Stimulated activated naive CD8-positive, alpha-beta T cell treated with anti-CD3 and anti-CD28 coated beads, Interleukin-15, amount 100 ng/mL, for 72 hours (primary cell): ENCODE results near the gene ZBTB21.
"Not testable (repeated sequence)": the region's sequence is repeated elsewhere in the genome, so short reads cannot be mapped to it uniquely, and the experiment has no call there.

ENCODE experiments used
- ATAC-seq: fragments of 150-1000 bp; cut with Tn5 transposase; 2 replicates; pipeline ENCODE4 v1.10.0; 2021; ENCODE audit warnings: mild to moderate bottlenecking, moderate library complexity
- DNase-seq, 2 donors: peaks; one replicate each; pipeline ENCODE4 v3.0.0; 2021 to 2022
- H3K27ac Mint-ChIP-seq, 2 donors: one replicate each; pipeline ENCODE4 v1.8.0; 2022; ENCODE audit warnings: mild to moderate bottlenecking in 2 of 2, mixed read lengths in 2 of 2, moderate library complexity in 2 of 2
- H3K27me3 Mint-ChIP-seq: one replicate; pipeline ENCODE4 v1.8.0; 2022; ENCODE audit warnings: mixed read lengths
- H3K4me1 Mint-ChIP-seq: one replicate; pipeline ENCODE4 v1.8.0; 2022; ENCODE audit warnings: mild to moderate bottlenecking, mixed read lengths
- H3K4me3 Mint-ChIP-seq, 2 donors: one replicate each; pipeline ENCODE4 v1.8.0; 2022; ENCODE audit warnings: mild to moderate bottlenecking in 2 of 2, mixed read lengths in 2 of 2, moderate library complexity in 1 of 2
- H3K9me3 Mint-ChIP-seq, 2 donors: one replicate each; pipeline ENCODE4 v1.8.0; 2022; ENCODE audit warnings: mixed read lengths in 2 of 2

ZBTB21 gene

DNA sequence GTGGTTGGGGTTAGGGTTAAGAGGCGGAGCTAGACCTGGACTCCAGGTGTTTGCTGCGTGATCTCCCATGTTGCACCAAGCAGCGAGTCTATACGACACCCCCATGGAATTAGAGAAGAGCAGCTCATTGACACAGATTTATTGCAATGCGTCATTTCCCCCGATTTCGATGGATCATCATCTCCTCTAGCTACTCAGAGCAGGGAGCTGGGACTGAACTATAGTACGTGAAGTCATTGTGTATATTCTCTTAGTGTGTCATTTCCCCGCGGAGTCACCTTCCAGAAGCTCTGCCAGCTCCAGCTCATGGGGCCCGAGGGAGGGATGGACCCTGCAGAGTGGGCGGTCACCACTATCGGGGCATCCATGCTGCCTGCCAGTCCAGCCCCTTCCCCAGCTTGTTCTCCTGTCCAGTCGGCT is 48.9 kb downstream of the ZBTB21 start:
- Mint-ChIP-seq H3K27me3 (peaks cover 25% of the 10 kb centered on the region), H3K27ac (no peak overlapping the region), H3K9me3 (no peaks in the 10 kb centered on the region), H3K4me3 (peak overlapping the region in 1 of 2 donors; percentile 41), H3K4me1 (peaks cover 22% of the 10 kb centered on the region)
- ATAC-seq (no peak), DNase-seq (no peak)

DNA sequence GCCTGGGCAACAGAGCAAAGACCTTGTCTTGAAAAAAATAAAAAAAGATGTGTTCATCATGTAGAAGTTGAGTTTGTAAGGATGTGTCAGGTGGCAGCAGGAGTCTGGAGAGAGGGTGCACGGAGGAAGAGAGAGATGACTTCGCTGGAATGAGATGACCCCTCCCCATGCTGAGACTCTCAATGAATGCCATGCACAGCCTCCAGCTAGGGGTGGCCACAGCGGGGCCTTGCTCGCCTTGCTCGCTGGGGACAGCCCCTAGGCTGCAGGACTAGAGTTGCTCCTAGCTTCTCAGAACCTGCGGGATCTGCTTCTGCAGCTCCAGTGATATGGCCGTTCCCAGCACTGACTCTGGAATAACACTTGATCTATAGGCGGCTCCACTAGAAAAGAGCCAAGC is 49.8 kb downstream of the ZBTB21 start:
- no peak overlapping the region for H3K4me3 Mint-ChIP-seq
- no peak for ATAC-seq
- H3K9me3 Mint-ChIP-seq = no peaks in the 10 kb centered on the region

DNA sequence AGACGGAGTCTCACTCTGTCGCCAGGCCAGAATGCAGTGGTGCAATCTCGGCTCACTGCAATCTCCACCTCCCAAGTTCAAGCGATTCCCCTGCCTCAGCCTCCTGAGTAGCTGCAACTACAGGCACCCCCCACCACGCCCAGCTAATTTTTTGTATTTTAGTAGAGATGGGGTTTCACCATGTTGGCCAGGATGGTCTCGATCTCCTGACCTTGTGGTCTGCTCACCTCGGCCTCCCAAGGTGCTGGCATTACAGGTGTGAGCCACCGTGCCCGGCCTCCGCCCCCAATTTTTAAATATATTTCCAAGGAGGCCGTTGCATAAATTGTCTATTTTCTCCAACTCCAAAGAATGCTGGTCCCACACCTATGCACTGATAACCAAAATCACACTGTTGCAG is 50.5 kb downstream of the ZBTB21 start:
- not testable (repeated sequence) for ATAC-seq, H3K27ac Mint-ChIP-seq, H3K9me3 Mint-ChIP-seq, DNase-seq, H3K4me3 Mint-ChIP-seq
- peaks cover 25% of the 10 kb centered on the region for H3K4me1 Mint-ChIP-seq
- peaks cover 25% of the 10 kb centered on the region for H3K27me3 Mint-ChIP-seq

More for the DNA sequence above, 49.8 kb downstream of the ZBTB21 start:
- Mint-ChIP-seq H3K4me1 (peaks cover 22% of the 10 kb centered on the region), H3K27ac (no peak overlapping the region), H3K27me3 (peaks cover 25% of the 10 kb centered on the region)
- DNase-seq = no peak

DNA sequence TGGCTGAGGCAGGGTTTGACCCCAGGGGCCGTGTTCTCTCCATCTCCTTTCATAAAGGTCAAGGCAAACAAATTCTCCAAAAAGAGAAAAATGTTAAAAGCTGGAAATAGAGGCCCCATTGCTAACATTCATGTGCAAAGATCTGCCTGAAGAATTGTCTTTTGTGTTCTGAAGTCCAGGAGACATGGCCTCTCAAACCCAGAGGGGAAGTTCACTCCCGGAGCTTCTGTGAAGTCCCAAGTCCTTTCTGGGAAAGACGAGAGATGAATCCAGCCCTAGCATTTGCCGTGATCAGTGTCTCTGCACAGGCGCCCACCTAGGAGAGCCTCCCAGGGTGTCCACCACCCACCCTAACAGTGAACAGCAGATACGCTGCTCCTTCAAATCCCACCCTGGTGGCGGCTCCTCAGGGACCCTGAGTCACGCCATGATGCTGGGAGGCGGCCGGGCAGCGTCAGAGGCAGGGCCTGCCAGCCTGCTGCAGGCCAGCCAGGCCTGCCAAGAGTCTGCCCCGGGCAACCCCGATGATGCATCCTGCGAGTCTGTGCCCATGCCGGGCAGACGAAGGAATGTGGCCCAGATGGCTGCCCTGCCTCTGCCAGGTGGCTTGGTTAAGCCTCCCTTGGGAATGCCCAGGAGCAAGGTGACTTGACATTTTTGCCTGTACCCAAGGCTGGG is 51.1 kb downstream of the ZBTB21 start:
- no peak overlapping the region for H3K4me3 Mint-ChIP-seq
- H3K27ac Mint-ChIP-seq = no peak overlapping the region
- peaks cover 25% of the 10 kb centered on the region for H3K27me3 Mint-ChIP-seq

DNA sequence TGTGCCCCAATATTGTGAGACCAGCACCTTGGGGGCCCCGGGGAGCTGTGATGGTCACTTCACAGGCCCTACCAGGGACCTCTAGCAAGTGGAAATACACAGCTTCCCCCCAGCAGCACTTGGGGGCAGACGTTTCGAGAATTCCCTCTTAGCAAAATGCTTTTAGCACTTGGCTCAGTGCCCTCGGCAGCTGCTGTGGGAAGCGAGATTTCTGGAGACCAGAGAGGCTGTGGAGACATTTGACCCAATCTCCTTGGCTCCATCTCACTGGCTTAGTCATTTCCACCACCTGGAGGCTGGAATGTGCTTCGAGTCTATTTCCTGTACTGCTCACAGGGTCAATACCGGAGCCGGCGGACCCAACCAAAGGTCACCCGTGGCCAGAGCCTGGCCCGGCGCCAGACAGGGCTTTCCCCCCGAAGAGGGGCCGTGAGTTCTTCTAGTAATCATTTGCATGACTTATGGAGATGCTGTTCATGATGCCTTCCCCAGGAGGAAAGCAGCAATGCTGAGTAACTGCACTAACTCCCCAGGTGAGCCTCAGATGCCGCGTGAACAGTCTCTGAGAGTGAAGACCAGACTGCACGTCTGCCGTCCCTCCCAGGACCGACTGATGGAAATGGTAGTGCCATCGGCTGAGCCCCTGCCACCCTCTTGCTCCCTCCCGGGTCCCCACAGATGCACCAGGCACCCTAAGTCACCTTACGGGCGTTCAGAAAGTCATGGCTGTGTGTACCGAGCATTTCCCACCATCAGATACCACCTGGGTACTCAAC is 52.0 kb downstream of the ZBTB21 start:
- Mint-ChIP-seq H3K27ac (no peak overlapping the region), H3K9me3 (no peaks in the 10 kb centered on the region), H3K27me3 (peaks cover 25% of the 10 kb centered on the region), H3K4me3 (no peak overlapping the region), H3K4me1 (peaks cover 32% of the 10 kb centered on the region)
- ATAC-seq (no peak), DNase-seq (no peak)

More for the DNA sequence above, 51.1 kb downstream of the ZBTB21 start:
- H3K9me3 Mint-ChIP-seq = no peaks in the 10 kb centered on the region
- H3K4me1 Mint-ChIP-seq = peaks cover 32% of the 10 kb centered on the region
- DNase-seq (no peak), ATAC-seq (no peak)

DNA sequence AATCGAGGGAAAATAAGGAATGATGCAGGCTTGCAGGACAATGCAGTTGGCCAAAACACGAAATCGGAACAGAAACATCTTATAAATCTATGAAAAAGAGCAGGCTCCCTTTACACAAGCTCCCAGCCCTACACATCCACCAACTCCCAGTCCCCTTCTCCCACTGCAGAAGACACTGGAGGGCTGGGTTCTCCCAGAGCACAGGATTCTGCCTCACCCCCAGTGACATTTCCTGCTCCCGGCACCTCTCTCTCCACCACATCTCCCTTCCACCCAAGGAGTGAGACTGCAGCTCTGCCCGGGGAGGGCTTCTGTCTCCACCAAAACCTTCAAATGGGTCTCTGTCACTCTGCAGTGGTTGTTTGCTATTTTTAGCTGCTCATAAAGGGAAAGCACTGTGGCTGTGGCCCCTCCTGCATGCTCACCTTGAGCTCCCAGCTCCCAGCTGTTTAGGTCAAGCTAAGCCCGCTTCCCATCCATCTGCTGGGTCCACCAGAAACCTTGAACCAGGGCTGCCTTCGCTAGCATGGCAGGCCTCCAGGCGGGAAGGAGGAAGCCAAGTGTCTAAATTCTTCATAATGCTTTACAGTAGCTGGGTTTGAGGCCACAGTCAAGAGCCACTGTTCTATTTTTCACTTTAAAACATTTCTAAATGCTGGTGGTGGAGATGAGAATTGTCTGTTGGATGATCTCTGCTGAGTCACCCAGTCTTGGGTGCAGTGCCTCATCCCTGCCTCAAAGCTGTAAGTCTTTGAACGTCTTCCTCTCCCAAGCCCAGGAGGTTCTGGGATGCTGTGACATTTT is 53.0 kb downstream of the ZBTB21 start:
- DNase-seq (no peak), ATAC-seq (no peak)
- Mint-ChIP-seq H3K27me3 (peaks cover 18% of the 10 kb centered on the region), H3K4me1 (peaks cover 40% of the 10 kb centered on the region), H3K9me3 (no peaks in the 10 kb centered on the region), H3K4me3 (no peak overlapping the region), H3K27ac (peak overlapping the region in 1 of 2 donors; percentile 36)

DNA sequence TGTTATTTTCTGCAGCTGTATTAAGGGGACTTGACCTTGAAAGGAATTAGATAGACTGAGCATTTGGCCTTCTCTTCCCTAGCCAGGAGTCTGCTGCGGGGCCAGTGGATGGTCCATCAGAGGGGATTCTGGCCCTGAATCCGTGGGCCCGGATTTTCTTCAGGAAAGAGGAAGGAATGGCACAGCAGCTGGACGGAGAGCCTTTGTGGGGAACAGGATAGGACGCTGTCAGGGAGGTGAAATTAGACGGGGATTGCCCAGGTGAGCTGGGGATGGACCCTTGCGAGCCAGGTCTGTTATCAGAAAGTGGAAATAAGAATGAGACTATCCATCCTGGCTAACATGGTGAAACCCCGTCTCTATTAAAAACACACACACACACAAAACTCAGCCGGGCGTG is 54.6 kb downstream of the ZBTB21 start:
- no peak overlapping the region for H3K27ac Mint-ChIP-seq
- no peak overlapping the region for H3K4me3 Mint-ChIP-seq
- peaks cover 31% of the 10 kb centered on the region for H3K4me1 Mint-ChIP-seq
- peaks cover 6% of the 10 kb centered on the region for H3K27me3 Mint-ChIP-seq
- ATAC-seq (no peak), DNase-seq (no peak)
- no peaks in the 10 kb centered on the region for H3K9me3 Mint-ChIP-seq

DNA sequence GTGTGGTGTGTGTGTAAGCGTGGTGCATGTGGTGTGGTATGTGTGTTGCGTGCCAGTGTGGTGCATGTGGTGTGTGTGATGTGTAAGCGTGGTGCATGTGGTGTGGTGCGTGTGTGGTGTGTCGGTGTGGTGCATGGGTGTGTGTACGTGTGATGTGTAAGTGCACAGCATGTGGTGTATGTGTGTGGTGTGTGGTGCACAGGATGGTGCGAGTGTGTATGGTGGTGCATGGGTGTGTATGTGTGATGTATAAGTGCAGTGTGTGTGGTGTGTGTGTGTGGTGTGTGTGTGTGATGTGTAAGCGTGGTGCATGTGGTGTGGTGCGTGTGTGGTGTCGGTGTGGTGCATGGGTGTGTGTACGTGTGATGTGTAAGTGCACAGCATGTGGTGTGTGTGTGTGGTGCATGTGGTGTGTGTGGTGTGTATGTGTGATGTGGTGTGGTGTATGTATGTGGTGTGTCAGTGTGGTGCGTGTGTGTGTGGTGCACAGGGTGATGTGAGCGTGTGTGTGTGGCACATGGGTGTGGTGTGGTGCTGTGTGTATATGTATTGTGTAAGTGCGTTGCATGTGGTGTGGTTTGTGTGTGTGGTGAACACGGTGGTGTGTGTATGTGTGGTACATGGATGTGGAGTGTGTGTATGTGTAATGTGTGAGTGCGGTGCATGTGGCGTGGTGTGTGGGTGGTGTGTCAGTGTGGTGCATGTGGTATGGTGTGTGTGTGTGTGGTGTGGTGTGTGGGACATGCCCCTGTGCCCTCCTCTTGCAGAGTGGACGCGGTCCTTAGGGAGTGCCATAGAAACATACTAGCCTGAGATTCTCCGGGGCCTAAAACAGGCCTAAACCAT is 55.3 kb downstream of the ZBTB21 start:
- DNase-seq (no peak), ATAC-seq (no peak)
- Mint-ChIP-seq H3K4me1 (peaks cover 31% of the 10 kb centered on the region), H3K4me3 (peak overlapping the region; percentile 35 to 39), H3K27ac (peak overlapping the region in 1 of 2 donors; percentile 13), H3K9me3 (no peaks in the 10 kb centered on the region), H3K27me3 (peaks cover under 1% of the 10 kb centered on the region)

DNA sequence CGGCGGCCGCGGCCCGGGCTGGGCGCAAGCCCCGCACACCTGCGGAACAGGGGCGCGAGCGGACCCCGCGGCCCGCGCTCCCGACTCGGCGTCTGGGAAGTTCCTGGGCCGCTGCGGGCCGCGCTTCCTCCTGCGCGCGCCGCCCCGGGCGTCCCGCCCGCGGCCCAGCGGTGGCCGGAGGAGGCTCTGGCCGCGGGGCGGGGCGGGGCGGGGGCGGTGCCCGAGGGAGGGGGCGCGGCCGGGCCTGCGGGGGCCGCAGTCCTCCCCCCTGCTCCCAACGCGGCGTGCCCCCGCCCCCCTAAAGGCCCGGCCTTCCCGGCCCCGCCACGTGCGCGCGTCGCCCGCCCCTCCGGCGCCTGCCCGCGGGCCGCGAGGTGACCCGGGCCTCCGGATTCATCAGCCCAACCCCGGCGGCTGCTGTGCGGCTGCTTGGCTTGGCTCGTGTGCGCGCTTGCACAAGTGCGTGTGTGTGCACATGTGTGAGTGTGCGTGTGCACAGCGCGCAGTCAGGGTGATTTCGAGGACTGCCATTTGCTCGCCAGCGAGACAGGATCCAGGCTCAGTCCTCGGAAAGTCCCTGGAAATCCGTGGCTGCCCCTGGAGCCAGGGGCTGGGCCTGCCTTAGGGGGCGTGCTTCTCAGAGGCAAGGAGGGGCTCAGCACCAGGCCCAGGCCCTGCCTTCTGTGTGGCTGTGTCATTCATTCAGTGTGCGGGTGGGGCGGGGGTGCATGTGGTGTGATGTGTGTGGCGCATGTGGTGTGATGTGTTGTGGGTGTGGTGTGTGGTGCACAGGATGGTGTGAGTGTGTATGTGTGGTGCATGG is 56.1 kb downstream of the ZBTB21 start, which contains the start of gene C2CD2:
TSS of gene C2CD2 (minus strand) at position 188 of the 823 bp plus-strand sequence. CDS start 370 bp downstream, outside the sequence.
- peaks cover 31% of the 10 kb centered on the region for H3K4me1 Mint-ChIP-seq
- ATAC-seq = peak; percentile 64
- H3K27ac Mint-ChIP-seq = peak within 1 kb of the TSS; percentile 13 to 53
- H3K9me3 Mint-ChIP-seq = no peaks in the 10 kb centered on the region
- peak; percentile 18 to 32 for DNase-seq
- H3K27me3 Mint-ChIP-seq = no peaks in the 10 kb centered on the region
- H3K4me3 Mint-ChIP-seq = peak within 1 kb of the TSS; percentile 64 to 68

DNA sequence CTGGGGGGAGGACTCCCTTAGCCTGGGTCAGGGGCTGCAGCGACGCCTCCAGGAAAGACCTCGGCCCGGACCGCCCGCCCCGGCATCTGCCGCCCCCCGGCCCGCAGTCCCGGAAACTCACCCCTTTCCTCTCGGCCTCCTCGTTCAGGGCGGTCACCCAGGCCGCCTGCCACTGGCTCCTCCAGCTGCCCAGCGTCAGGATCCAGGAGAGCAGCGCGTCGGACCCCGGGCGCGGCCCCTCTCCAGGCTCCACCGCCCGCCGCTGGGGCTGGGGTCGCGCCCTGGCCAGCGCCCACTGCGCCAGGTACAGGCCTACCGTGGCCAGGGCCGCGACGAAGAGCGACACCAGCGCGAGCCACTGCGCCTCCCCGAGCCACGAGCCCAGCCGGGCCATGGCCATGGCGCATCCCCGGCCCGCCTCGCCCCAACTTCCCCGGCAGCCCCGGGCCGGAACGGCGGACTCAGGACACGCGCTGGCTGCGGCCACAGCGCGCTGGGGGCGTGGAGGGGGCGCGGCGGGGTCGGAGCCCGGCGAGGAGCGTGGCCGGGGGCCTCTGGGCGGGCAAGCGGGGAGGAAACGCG is 56.8 kb downstream of the ZBTB21 start:
- Mint-ChIP-seq H3K4me1 (peaks cover 33% of the 10 kb centered on the region), H3K27me3 (no peaks in the 10 kb centered on the region), H3K27ac (peak overlapping the region in 1 of 2 donors; percentile 53), H3K9me3 (no peaks in the 10 kb centered on the region), H3K4me3 (peak overlapping the region; percentile 64 to 68)
- ATAC-seq (peak; percentile 59), DNase-seq (peak in 1 of 2 donors; percentile 14)

DNA sequence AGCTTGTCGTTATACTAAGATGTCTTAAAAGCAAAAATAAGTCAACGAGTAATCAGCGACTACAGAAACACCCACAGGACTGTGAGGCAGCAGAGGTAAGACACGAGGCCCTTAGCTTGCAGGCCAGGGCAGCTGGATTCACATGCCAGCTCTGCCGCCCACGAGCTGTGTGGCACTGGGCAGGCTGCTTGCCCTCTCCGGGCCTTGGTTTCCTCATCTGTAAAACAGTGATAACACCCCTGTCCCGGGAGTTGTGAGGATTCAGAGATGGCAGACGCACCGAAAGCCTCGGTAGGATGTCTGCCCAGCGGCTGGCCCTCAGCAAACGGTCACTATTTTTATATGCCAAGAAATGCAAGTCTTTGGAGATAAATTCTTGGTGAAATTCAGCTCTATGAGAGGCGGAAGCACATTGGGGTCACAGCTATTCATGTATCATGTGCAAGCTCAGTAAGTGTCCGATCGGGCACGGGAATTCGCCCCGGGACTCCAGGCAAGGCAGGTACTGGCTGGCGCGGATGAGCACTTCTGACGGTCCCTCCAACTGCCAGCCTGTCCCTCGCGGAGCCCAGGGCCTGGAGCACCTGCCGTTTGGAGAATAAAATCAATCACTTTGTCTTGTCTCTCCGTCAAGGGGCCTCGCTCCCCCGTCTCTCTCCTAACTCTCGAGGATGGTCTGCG is 57.5 kb downstream of the ZBTB21 start:
- Mint-ChIP-seq H3K4me3 (peak overlapping the region; percentile 64 to 68), H3K27me3 (no peaks in the 10 kb centered on the region), H3K9me3 (no peaks in the 10 kb centered on the region), H3K27ac (peak overlapping the region in 1 of 2 donors; percentile 53), H3K4me1 (peaks cover 38% of the 10 kb centered on the region)
- ATAC-seq (no peak), DNase-seq (no peak)

DNA sequence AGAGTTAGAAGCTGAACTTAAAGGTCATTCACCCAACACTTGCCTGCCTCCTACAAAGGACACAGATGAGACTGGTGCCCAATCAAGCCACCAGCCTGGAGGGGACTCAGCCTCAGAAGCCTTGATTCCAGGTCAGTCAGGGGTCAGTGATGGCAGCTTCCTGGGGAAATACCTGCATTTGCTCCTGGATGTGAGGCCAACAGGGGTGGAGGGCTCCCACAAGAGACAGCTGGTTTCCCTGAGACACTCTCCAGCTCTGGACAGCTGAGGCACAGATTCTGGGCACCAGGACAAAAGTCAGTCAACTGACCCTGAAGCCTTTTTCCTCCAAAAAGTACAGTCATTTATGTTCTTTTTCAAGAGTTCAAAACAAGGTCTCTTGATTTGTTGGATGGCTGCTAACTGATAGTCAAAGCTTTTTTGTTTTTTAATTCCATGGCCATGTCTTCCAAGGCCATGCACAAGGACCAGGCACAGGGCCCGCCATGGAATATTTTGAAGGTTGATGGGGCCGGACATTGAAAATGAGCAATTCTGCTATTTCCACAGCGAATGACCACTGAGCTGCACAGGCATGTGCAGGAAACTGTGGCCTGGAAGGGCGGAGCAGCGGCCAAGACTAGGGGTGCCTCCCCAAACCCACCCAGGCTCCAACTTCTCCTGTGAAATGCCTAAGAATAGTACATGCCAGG is 58.1 kb downstream of the ZBTB21 start:
- Mint-ChIP-seq H3K27ac (no peak overlapping the region), H3K27me3 (no peaks in the 10 kb centered on the region), H3K4me3 (peak overlapping the region in 1 of 2 donors; percentile 64), H3K9me3 (no peaks in the 10 kb centered on the region), H3K4me1 (peaks cover 33% of the 10 kb centered on the region)
- DNase-seq (no peak), ATAC-seq (no peak)

DNA sequence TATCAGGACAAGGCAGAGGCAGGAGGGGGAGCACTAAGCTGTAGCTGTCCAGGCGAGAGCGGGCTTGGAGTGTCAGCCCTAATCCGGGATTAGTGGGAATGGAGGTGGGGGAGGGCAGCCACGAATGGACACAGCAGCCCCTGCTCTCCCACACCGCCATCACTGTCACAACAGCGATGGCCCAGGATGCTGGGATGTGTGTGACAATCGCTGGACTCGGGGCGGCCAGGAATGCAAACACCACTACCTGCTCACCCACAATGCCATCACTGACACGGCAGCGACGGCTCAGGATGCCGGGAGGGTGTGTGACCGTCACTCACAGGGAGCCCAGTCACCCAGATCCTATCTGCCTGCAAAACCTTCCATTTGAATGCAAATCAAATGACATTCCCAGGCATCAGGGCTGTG is 59.2 kb downstream of the ZBTB21 start:
- Mint-ChIP-seq H3K27ac (no peak overlapping the region), H3K4me3 (no peak overlapping the region), H3K9me3 (no peaks in the 10 kb centered on the region), H3K27me3 (no peaks in the 10 kb centered on the region), H3K4me1 (peaks cover 29% of the 10 kb centered on the region)
- no peak for ATAC-seq
- DNase-seq = no peak
